HG03439 (cell line): Measurements from ENCODE around the gene NUDT6.
"Not testable (repeated sequence)": the region's sequence is repeated elsewhere in the genome, so short reads cannot be mapped to it uniquely, and the experiment has no call there.

ENCODE experiments used
- ATAC-seq: cut with Tn5 transposase; IDR thresholded peaks from one replicate; pipeline ENCODE4 v1.9.1; 2021; ENCODE audit warnings: mild to moderate bottlenecking, moderate library complexity; ENCODE audit not compliant: unreplicated experiment

NUDT6 gene

GRCh38 chr4:122921971-122922876 is at the start of gene NUDT6:
NUDT6 (minus strand) TSS chr4:122922597; CDS start chr4:122922572, 25 bp downstream.
- ATAC-seq = peak; percentile 82

DNA sequence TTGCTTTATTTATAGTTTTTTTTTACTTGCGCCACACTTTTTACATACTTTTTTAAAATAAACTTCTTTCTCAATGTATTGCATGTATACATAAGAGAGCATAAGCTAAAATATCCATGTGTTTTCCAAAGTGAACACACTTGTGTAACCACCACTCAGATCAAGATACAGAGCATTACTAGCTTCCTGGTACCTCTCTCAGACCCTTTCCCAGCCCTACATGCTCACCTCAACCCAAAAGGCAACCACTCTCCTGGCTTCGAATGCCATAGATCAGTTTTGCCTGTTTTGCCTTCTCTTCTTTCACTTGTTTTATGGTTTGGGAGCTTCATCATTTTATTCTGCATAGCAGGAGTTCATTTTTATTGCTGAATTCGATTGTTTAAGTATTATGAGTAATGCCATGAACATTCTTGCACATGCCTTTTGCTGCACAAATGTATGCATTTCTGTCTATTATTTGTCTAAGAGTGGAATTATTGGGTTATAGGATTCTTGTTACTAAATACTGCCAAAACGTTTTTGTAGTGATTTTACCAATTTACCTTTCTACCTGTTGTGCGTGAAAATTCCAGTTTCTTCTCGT is 45.9 kb upstream of the NUDT6 start:
- no peak for ATAC-seq

- no peak for ATAC-seq
These were observed 44.8 kb upstream of the NUDT6 start for GRCh38 chr4:122967231-122967630.

DNA sequence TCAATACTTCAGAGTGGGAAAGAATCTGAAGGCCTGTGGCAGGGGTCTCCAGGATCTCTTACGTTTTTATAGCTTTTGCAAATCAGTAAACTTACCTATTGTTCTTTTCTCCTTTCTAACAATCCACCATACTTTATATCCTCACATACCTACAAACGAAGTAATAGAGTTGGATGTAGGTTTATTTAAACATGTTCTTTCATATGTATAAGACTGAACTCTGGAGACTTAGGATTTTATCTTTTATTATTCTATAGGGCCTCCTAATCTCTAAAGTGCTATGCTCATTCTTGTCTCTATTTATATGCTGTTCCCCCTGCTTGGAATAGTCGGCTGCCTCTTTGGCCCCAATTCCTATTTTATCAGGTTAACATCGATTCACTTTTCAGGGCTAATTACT is 43.8 kb upstream of the NUDT6 start:
- ATAC-seq = no peak

GRCh38 chr4:122963216-122963615 is 40.8 kb upstream of the NUDT6 start:
- ATAC-seq = no peak

DNA sequence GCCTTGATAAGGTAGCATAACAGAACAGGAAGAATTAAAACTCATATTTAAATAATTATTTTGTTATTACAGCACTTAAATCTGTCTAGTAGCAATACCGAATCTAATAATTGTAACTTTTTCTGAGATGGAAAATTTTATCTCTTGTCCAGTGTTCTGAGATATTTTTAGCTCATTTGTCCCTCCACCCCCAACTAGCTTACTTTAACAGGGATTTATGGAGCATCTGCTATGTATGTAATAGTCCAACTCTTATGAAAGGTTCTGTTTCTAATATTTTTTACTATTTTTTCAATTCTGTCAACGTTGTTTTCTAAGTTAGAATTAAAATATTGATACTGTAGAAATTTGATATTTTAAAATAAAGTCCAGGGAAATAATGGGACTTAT is 38.2 kb upstream of the NUDT6 start:
- no peak for ATAC-seq

DNA sequence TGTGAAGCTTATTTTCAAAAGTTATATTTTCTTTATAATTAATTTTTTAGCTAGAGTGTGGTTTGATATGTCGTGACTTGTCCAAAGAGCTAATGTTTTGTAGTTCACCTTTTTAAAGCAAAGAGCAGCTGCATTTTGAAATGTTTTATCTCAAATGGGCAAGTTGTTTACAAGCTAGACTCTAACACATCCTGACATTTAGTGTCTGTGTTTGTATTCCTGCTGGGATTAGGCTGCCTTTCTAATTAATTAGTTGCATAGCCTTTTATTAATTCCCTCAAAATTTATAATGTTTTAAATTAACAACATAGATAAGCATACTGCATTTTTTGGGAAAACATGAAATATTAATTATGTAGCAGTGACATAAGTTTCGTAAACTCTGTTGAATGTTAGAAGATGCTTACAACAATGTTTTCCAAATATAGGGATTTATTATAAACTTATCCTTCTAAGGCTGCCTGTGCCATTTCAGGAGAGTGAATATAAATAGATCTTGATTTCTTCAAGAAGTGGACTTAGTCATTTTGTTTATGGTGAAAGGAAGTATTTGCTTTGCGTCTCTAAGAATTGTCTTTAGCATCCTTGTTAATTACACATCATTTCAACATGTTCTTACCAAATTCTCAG is 37.7 kb upstream of the NUDT6 start:
- ATAC-seq = no peak

GRCh38 chr4:122959441-122959840 is 37.0 kb upstream of the NUDT6 start:
- no peak for ATAC-seq

- ATAC-seq = no peak
These were observed 36.1 kb upstream of the NUDT6 start for GRCh38 chr4:122958505-122958904.

DNA sequence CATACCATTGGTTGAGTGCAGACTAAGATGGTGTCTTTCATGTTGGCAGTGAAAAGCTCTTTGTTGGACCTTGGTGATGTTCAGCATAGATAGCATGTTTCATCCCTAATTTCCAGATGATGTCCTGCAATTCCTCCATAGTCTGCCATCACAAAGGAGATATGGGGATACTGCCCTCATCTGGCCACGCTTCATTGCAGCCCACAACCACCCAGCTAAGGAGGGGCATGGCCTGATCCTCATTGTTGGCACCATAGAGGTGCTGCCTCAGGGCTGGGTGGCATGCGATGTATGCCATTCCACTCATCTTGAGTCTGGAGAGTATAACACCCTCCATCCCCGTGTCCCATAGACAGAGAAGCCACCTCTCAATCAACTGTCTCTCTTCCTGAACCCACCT is 31.5 kb upstream of the NUDT6 start:
- ATAC-seq = no peak

GRCh38 chr4:122952028-122952427 is 29.6 kb upstream of the NUDT6 start:
- ATAC-seq = no peak

DNA sequence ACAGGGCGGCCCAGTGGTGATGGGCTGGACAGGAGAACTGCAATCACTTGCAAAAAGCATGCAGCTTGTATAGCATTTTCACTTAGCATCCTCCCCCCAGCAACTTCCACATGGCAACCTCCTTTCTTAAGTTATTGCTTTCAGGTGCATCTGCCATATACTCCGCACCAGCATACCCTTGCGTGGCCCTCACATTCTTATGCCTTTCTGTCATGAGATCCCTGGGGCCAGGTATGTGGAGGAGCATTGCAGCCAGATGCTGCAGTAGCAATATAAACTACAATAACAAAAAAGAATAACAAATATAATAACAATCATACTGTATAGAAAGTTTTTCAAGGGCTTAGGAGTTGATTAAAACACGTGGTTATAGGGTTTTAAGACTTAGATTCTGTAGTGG is 26.3 kb upstream of the NUDT6 start:
- no peak for ATAC-seq

- no peak for ATAC-seq
These were observed 23.7 kb upstream of the NUDT6 start for GRCh38 chr4:122946142-122946541.

GRCh38 chr4:122945136-122945535 is 22.7 kb upstream of the NUDT6 start:
- not testable (repeated sequence) for ATAC-seq

DNA sequence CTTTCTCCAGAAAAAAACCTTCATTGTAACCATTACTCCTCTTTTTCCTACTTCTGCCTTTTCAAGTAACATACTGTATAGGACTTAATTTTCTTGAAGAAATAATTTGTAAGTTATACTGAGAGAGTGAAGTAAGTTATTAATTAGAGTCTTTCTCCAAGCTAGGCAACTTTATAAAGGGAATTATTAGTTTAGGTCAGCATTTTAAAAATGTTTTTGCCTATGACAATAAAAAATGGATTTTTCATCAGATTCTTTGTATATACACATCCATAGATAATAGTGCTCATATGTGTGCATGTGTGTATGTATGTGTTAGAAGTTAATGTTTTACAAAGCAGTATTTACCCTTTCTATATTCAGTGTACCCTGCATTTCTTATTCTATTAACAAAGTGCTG is 10.4 kb upstream of the NUDT6 start:
- no peak for ATAC-seq

DNA sequence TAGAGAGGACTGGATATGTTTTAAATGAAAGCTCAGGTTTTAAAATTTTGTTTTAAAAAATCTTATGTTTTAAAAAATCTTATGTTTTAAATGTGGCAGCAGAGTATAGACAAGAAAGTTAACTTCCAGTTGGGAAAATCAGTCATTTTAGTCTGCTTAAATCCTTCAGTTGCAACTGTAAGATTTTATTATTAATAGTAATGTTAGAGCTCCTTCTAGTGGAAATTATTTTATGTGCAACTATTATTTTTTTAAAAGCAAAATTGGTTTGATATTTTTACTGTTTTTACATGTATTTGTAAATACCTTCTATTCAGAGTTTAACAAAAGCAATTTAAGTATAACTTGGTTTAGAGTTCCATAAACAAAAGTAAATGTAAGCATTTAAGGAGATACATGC is 8.5 kb upstream of the NUDT6 start:
- ATAC-seq = no peak

DNA sequence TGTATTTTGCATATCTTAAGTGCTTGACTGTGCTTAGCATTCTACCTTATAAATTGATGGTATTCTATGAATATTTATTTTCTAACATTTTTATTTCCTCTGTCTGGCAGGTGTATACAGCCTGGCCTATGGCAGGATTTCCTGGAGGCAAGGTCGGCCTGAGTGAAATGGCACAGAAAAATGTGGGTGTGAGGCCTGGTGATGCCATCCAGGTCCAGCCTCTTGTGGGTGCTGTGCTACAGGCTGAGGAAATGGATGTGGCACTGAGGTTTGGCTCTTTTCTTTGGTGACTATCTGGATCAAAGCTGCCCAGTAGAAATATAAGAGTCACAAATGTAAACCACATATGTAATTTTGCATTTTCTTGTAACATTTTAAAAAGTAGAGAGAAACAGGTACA is 6.5 kb upstream of the NUDT6 start:
- ATAC-seq = no peak

GRCh38 chr4:122922877-122923511 is 597 bp upstream of the NUDT6 start:
- peak; percentile 97 for ATAC-seq

GRCh38 chr4:122921300-122921699 is 1.1 kb downstream of the NUDT6 start:
- ATAC-seq = no peak

- ATAC-seq = no peak
These were observed 1.9 kb downstream of the NUDT6 start for GRCh38 chr4:122920473-122920872.

DNA sequence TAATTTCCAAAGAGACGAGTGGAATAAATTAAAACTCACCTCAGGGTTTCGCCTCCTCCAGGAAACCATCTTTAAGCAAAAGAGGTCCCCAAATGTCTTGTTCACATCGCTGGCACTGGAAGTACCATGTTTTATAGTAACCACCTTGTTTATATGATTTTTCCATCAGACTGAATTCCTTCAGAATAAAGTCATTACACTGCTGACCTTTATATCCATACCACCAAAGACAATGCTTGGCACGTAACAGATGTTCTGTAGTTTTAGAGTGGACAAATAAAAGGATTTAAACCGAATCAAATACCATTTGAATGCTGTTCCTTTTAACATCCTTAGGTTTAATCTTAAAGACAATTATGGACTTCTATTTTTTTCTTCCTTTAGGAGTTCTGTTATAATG is 4.7 kb downstream of the NUDT6 start:
- ATAC-seq = no peak

DNA sequence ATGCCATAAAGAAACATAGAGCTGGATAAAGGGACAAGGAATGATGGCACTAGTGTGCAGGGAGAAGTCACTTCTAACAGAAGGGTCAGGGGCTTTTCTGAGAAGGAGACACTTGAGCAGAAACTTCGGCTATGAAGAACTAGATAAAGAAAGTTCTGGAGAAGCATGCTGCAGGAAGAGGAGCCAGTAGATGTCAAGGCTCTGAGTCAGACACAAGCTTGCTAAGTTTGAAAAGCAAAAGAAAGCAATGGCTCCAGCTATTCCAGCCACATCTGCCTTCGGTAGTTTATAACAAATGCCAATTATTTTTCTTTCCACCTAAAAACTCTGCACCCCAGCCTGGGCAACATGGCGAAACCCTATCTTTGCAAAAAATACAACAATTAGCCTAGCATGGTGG is 7.5 kb downstream of the NUDT6 start:
- no peak for ATAC-seq
